Stomach (tissue), 4 donors: ENCODE data around the gene BAG3.

Source experiments
- CTCF ChIP-seq, 7 experiments: fragments of 450-650 bp in 4 of 7; fragments of 200-600 bp in 3 of 7; sonication (generic) in 3 of 7; IDR thresholded peaks; one replicate each; pipeline ENCODE4 v1.5.1; 2016 to 2019; ENCODE audit warnings: antibody characterized with exemption in 7 of 7, control low read depth in 2 of 7, mild to moderate bottlenecking in 1 of 7
- EP300 ChIP-seq: sonication (generic); formaldehyde crosslinking; IDR thresholded peaks from one replicate; pipeline ENCODE4 v1.6.1; 2017; ENCODE audit warnings: antibody characterized with exemption
- POLR2A ChIP-seq, 4 donors: fragments of 450-650 bp; IDR thresholded peaks; one replicate each; pipeline ENCODE4 v1.6.1; 2016; ENCODE audit warnings: antibody characterized with exemption in 4 of 4, control low read depth in 2 of 4, mild to moderate bottlenecking in 1 of 4, moderate library complexity in 1 of 4
- POLR2AphosphoS5 ChIP-seq, 3 donors: sonication (generic); formaldehyde crosslinking; IDR thresholded peaks; one replicate each; pipeline ENCODE4 v1.6.1; 2016; ENCODE audit warnings: antibody characterized with exemption in 3 of 3

GRCh38 chr10:119614686-119615085, 36.5 kb upstream of the BAG3 start:
- TF ChIP-seq CTCF (IDR thresholded peaks at IDR 0.05) (no peak), POLR2AphosphoS5 (IDR thresholded peaks at IDR 0.05) (no peak), EP300 (no peak), POLR2A (IDR thresholded peaks at IDR 0.05) (no peak)
